Prostate gland (tissue), 2 donors: ENCODE results near the gene IER3IP1. TPM values are rescaled to one million over a fixed set of nuclear protein-coding genes. Genes with fewer than 3 reads are reported as not detected.
A peak's percentile ranks its signal among the peaks of the same experiment; 100 is the strongest.
"Not testable (repeated sequence)": the region's sequence is repeated elsewhere in the genome, so short reads cannot be mapped to it uniquely, and the experiment has no call there.

Experiments used
- DNase-seq: peaks from one replicate; pipeline ENCODE4 v3.0.0-alpha.2; 2019; ENCODE audit warnings: low spot score
- H3K27ac ChIP-seq, 2 donors: fragments of 200-600 bp; sonication (generic); 2 replicates each; pipeline ENCODE4 v1.5.1; 2017 to 2019
- H3K27me3 ChIP-seq: fragments of 200-600 bp; sonication (generic); replicated peaks from 2 replicates; pipeline ENCODE4 v1.5.1; 2019; ENCODE audit not compliant: insufficient read depth
- H3K36me3 ChIP-seq, 2 donors: fragments of 200-600 bp; sonication (generic); 1 replicate in 1 of 2; 2 replicates in 1 of 2; pipeline versions ENCODE4 v1.5.1 to v1.8.1; 2017 to 2019
- H3K4me1 ChIP-seq: fragments of 200-600 bp; sonication (generic); replicated peaks from 2 replicates; pipeline ENCODE4 v1.5.1; 2019
- H3K4me3 ChIP-seq, 2 donors: fragments of 200-600 bp; sonication (generic); 2 replicates each; pipeline ENCODE4 v1.5.1; 2017 to 2019
- H3K9me3 ChIP-seq: fragments of 200-600 bp; sonication (generic); 2 replicates; pipeline ENCODE4 v1.5.1; 2017
- CTCF ChIP-seq, 4 experiments: fragments of 200-600 bp in 2 of 4; fragments of 450-650 bp in 2 of 4; sonication (generic) in 2 of 4; IDR thresholded peaks; 1 replicate in 3 of 4; 2 replicates in 1 of 4; pipeline ENCODE4 v1.5.1; 2016 to 2019; ENCODE audit warnings: antibody characterized with exemption in 4 of 4, mild to moderate bottlenecking in 2 of 4, moderate library complexity in 2 of 4
- POLR2A ChIP-seq: fragments of 450-650 bp; IDR thresholded peaks from one replicate; pipeline ENCODE4 v1.6.1; 2016; ENCODE audit warnings: antibody characterized with exemption, mild to moderate bottlenecking
- POLR2AphosphoS5 ChIP-seq: sonication (generic); formaldehyde crosslinking; IDR thresholded peaks from one replicate; pipeline ENCODE4 v1.6.1; 2017; ENCODE audit warnings: antibody characterized with exemption
- WGBS: methylation state at CpG from one replicate; pipeline ENCODE4 v1.1.5; 2018; 5-methylcytosine and 5-hydroxymethylcytosine counted together
- intact Hi-C: fragments of 100-400 bp; cut with DNase I; formaldehyde crosslinking; loops from one replicate; pipeline ENCODE4 v1.14.2; 2022
- total RNA-seq, 2 donors: library from RNA; depleted of rRNA; stranded (reverse); fragments of >200 nt; gene quantifications; one replicate each; pipeline ENCODE4 v1.1.0, GENCODE V29; 2016

The IER3IP1 gene
- total RNA-seq, 2 donors from 2014 or later: 8.4 to 15.8 TPM

- H3K4me1 ChIP-seq: no peaks in the 10 kb centered on the region
- DNase-seq: peak; percentile 21
- no peaks in the 10 kb centered on the region for H3K27me3 ChIP-seq
- WGBS: 55% methylated on average over 3 of the region's 3 CpGs
- no peaks in the 10 kb centered on the region for H3K9me3 ChIP-seq
- H3K36me3 ChIP-seq: no peaks in the 10 kb centered on the region
- no peak for TF ChIP-seq POLR2A
- TF ChIP-seq CTCF (IDR thresholded peaks at IDR 0.05): peak; percentile 28 to 74 (median 66)
- TF ChIP-seq POLR2AphosphoS5: no peak
- intact Hi-C loops: loop anchor here (5.0 kb wide), 1 partner anchor 103 kb away; no protein-coding TSS in a partner anchor
- no peak overlapping the region for H3K4me3 ChIP-seq
- H3K27ac ChIP-seq: no peak overlapping the region
Observed at GRCh38 chr18:47204908-47205522, 28.9 kb upstream of the IER3IP1 start.

GRCh38 chr18:47203626-47204464 is 27.7 kb upstream of the IER3IP1 start:
- no peaks in the 10 kb centered on the region for H3K9me3 ChIP-seq
- TF ChIP-seq CTCF (IDR thresholded peaks at IDR 0.05): no peak
- TF ChIP-seq POLR2A: no peak
- no peak for TF ChIP-seq POLR2AphosphoS5
- H3K27ac ChIP-seq: no peak overlapping the region
- no peaks in the 10 kb centered on the region for H3K36me3 ChIP-seq
- no peaks in the 10 kb centered on the region for H3K27me3 ChIP-seq
- no peaks in the 10 kb centered on the region for H3K4me1 ChIP-seq
- intact Hi-C loops: loop anchor here (5.0 kb wide), 1 partner anchor 102 kb away; no protein-coding TSS in a partner anchor
- DNase-seq: no peak
- 39% methylated on average over 3 of the region's 3 CpGs for WGBS
- no peak overlapping the region for H3K4me3 ChIP-seq

- H3K4me1 ChIP-seq, H3K4me3 ChIP-seq, H3K9me3 ChIP-seq, intact Hi-C loops, DNase-seq, H3K36me3 ChIP-seq, H3K27me3 ChIP-seq, H3K27ac ChIP-seq: not testable (repeated sequence)
- WGBS: 65% methylated on average over 3 of the region's 3 CpGs
Observed at GRCh38 chr18:47195961-47196360, 19.8 kb upstream of the IER3IP1 start.

GRCh38 chr18:47191961-47192360 is 15.8 kb upstream of the IER3IP1 start:
- H3K36me3 ChIP-seq: no peaks in the 10 kb centered on the region
- intact Hi-C loops: no loop called here
- no peaks in the 10 kb centered on the region for H3K4me1 ChIP-seq
- WGBS: 91% methylated on average over 2 of the region's 2 CpGs
- H3K27me3 ChIP-seq: no peaks in the 10 kb centered on the region
- H3K9me3 ChIP-seq: no peaks in the 10 kb centered on the region
- H3K4me3 ChIP-seq: no peak overlapping the region
- no peak for TF ChIP-seq POLR2A
- no peak for TF ChIP-seq POLR2AphosphoS5
- TF ChIP-seq CTCF (IDR thresholded peaks at IDR 0.05): no peak
- DNase-seq: no peak
- no peak overlapping the region for H3K27ac ChIP-seq

GRCh38 chr18:47187721-47188120 is 11.6 kb upstream of the IER3IP1 start:
- intact Hi-C loops: no loop called here
- H3K27me3 ChIP-seq: no peaks in the 10 kb centered on the region
- H3K27ac ChIP-seq: no peak overlapping the region
- no peaks in the 10 kb centered on the region for H3K36me3 ChIP-seq
- WGBS: 78% methylated on average over 7 of the region's 7 CpGs
- H3K4me3 ChIP-seq: no peak overlapping the region
- TF ChIP-seq POLR2A: no peak
- TF ChIP-seq POLR2AphosphoS5: no peak
- DNase-seq: no peak
- no peaks in the 10 kb centered on the region for H3K9me3 ChIP-seq
- H3K4me1 ChIP-seq: no peaks in the 10 kb centered on the region
